HG02973 (cell line): ENCODE results near the gene ACSS1.

ENCODE experiments used
- ATAC-seq: cut with Tn5 transposase; IDR thresholded peaks from one replicate; pipeline ENCODE4 v1.9.1; 2021; ENCODE audit warnings: moderate library complexity; ENCODE audit not compliant: unreplicated experiment

The ACSS1 gene

GRCh38 chr20:25058051-25058846 is at the start of gene ACSS1:
TSS of gene ACSS1 (minus strand) at chr20:25058139. CDS start at chr20:25058102, 37 bp downstream.
- peak; percentile 61 for ATAC-seq

- ATAC-seq = no peak
Observed at GRCh38 chr20:25103526-25103925, 45.6 kb upstream of the ACSS1 start.

- no peak for ATAC-seq
Observed at GRCh38 chr20:25100914-25101313, 43.0 kb upstream of the ACSS1 start.

- ATAC-seq = no peak
Observed at GRCh38 chr20:25099601-25100140, 41.7 kb upstream of the ACSS1 start.

- ATAC-seq = no peak
Observed at GRCh38 chr20:25097498-25097897, 39.6 kb upstream of the ACSS1 start.

GRCh38 chr20:25090492-25091429 is 32.8 kb upstream of the ACSS1 start:
- peak; percentile 83 for ATAC-seq

GRCh38 chr20:25089662-25090061 is 31.7 kb upstream of the ACSS1 start:
- ATAC-seq = no peak

GRCh38 chr20:25089096-25089495 is 31.2 kb upstream of the ACSS1 start:
- no peak for ATAC-seq

- no peak for ATAC-seq
Observed at GRCh38 chr20:25088267-25088666, 30.3 kb upstream of the ACSS1 start.

GRCh38 chr20:25087186-25087929 is 29.4 kb upstream of the ACSS1 start:
- ATAC-seq = no peak

GRCh38 chr20:25085756-25086495 is 28.0 kb upstream of the ACSS1 start:
- ATAC-seq = no peak

- no peak for ATAC-seq
Observed at GRCh38 chr20:25084626-25085187, 26.8 kb upstream of the ACSS1 start.

- no peak for ATAC-seq
Observed at GRCh38 chr20:25083773-25084625, 26.1 kb upstream of the ACSS1 start.

GRCh38 chr20:25083141-25083772 is 25.3 kb upstream of the ACSS1 start:
- ATAC-seq = no peak

GRCh38 chr20:25082498-25082873 is 24.5 kb upstream of the ACSS1 start:
- no peak for ATAC-seq

GRCh38 chr20:25081730-25082497 is 24.0 kb upstream of the ACSS1 start, which contains the start of gene VSX1:
TSS of gene VSX1 (minus strand) at chr20:25082141. CDS start at chr20:25082096, 45 bp downstream.
- no peak for ATAC-seq

- no peak for ATAC-seq
Observed at GRCh38 chr20:25081065-25081729, 23.3 kb upstream of the ACSS1 start.
